OCI-LY7 (cell line): ENCODE results near the gene SPP1.

ENCODE experiments used
- CTCF ChIP-seq: fragments of 200-600 bp; sonication (generic); conservative IDR thresholded peaks from 2 replicates; pipeline ENCODE4 v1.5.1; 2014; ENCODE audit warnings: mild to moderate bottlenecking, antibody characterized with exemption, low read length, moderate library complexity, mixed read lengths
- EZH2phosphoT487 ChIP-seq: fragments of 200-600 bp; sonication (generic); IDR thresholded peaks from 2 replicates; pipeline ENCODE4 v1.6.1; 2018; ENCODE audit warnings: low read depth, borderline replicate concordance, mild to moderate bottlenecking, mixed run types, antibody characterized with exemption, low read length, moderate library complexity, mixed read lengths

GRCh38 chr4:88008743-88009171 is 33.2 kb downstream of the SPP1 start:
- TF ChIP-seq CTCF (no peak), EZH2phosphoT487 (no peak)
